NCI-H524 (cell line): ENCODE measurements around the gene ARPC3.
"Not testable (repeated sequence)": the region's sequence is repeated elsewhere in the genome, so short reads cannot be mapped to it uniquely, and the experiment has no call there.

Experiments
- DNase-seq, 2 experiments: peaks; one replicate each; lab custom pipeline; 2025; lab: John Stamatoyannopoulos, UW

Gene ARPC3

DNA sequence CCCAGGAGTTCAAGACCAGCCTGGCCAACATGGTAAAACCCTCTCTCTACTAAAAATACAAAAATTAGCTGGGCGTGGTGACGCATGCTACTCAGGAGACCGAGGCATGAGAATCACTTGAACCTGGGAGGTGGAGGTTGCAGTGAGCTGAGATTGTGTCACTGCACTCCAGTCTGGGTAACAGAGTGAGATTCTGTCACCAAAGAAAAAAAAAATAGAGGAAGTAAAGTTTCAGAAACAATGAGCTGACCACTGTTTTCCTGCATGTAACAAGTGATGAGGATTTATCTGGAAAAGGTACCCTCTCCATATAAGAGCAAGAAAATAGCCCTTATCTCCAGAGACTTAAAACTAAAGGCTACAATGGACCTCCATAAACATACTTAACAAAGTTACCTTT lies 33.0 kb downstream of the ARPC3 start:
- DNase-seq, result not testable (repeated sequence)

DNA sequence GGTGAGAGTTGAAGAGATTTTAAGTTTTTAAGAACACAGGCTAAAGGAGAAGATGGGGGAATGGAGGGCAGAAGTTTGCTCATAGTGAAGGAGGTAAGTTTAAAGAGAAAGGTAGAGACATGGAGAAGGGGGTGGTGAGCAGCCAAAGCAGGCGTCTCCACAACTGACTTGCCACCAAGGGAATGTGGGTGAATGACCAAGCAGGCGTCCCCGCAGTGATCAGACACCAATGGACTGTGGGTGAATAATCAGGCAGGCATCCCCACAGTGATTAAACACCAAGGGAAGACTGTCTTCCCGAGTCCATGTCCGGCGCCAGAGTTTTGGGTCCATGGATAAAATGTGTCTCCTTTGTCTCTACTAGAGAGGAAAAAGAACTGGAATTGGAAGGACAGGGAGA lies 40.1 kb downstream of the ARPC3 start:
- not testable (repeated sequence) for DNase-seq

DNA sequence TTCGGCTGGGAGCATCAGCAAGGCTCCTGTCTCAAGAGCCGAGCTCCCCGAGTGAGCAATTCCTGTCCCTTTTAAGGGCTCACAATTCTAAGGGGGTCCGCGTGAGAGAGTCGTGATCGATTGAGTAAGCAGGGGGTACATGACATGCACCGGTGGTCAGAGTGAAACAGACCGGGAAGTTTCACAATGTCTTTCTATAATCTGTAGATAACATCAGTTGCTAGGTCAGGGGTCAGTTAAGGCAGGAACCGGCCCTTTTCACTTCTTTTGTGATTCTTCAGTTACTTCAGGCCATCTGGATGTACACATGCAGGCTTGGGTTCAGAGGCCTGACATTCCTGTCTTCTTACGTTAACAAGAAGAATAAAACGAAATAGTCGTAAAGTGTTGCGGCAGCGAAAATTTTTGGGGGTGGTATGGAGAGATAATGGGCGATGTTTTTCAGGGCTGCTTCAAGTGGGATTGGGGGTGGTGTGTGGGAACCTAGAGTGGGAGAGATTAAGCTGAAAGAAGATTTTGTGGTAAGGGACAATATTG lies 44.9 kb downstream of the ARPC3 start:
- DNase-seq, result not testable (repeated sequence)

DNA sequence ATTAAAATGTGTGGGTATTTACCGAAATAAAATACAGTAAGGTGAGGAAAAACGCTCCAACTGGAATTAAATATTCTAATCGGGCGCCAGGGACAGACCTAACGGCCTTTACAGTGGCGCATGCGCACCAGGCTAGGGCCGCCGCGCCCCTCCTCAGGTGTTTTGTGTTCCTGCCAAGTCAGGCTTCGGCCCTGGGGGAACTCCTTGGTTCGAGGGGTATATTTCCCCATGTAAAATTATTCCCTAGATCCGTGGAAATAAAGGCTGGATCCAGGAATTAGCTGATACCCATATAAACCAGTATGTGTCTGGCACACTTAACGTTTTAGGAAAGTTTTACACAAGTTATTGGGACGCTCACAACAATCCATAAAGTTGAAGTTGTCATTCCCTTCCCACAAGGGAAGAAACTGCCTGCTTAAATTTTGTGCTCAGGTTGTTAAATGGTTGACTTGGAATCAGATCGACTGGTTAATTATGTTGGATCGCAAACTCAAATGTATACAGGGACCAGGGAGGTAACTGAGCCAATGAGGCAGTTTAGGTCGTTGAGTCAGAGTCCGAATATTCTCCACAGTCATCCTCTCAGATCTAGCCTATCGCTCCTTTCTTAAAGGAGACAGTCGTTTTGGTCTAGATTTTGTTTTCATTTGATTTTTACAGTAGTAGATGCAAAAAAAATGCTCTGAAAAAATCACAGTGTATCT lies 46.0 kb downstream of the ARPC3 start:
- DNase-seq, result peak; percentile 62 to 74

DNA sequence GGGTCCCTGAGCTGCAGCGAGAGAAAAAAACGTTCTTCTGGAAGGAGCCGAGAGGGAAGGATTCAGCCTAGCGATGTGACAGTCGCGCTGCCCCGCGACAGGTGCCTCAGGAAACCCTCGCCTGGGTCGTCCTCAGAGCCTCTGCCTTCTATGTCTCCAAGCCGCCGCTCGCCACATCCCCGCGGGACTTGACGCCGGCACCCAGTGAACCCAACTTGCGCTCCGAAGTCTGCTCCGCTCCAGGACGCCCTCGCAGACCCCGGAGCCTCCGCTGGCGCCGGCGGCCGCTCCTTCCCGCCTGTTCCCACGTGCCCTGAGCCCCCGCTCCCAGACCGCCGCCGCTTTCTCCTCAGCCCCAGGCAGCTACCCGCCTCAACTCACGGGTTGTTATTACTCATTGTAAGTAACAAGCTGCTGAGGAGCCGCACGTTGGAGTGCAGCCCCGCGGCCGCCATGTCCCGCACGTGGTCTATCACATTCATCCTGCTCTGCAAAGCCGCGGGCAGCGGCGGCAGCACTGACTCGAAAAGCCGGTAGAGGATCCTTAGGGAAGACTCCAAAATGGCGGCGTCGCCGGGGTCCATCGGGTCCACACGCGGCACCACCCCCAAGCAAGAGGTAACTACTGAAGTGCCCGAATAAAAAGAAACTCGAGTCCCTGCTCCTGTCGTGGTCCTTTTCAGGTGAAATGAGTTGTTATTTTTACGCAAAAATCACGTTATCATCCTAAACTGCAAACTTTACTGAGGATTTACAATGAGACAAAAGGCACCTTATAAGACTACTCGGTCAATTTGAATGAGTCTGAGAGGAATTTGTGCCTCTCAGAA lies 46.8 kb downstream of the ARPC3 start, which contains the start of gene ANAPC7:
TSS of gene ANAPC7 (minus strand) at position 563 of the 830 bp plus-strand sequence. CDS start at position 482, 81 bp downstream.
- peak; percentile 69 to 91 for DNase-seq
